Left ventricle myocardium inferior (tissue), 1 donor: ENCODE results near the gene XYLT1. TPM values are rescaled to one million over a fixed set of nuclear protein-coding genes. Genes with fewer than 3 reads are reported as not detected.

ENCODE experiments used
- DNase-seq: peaks from one replicate; pipeline ENCODE4 v3.0.0-alpha.2; 2020
- H3K27ac ChIP-seq: fragments of 200-600 bp; replicated peaks from 2 replicates; pipeline ENCODE4 v1.8.0; 2021
- H3K27me3 ChIP-seq: fragments of 200-600 bp; 2 replicates; pipeline ENCODE4 v1.8.0; 2021; ENCODE audit warnings: low read depth
- H3K36me3 ChIP-seq: fragments of 200-600 bp; 2 replicates; pipeline ENCODE4 v1.8.0; 2021
- H3K4me1 ChIP-seq: fragments of 200-600 bp; 2 replicates; pipeline ENCODE4 v1.8.0; 2021
- H3K4me3 ChIP-seq: fragments of 200-600 bp; 2 replicates; pipeline ENCODE4 v1.8.0; 2021; ENCODE audit warnings: mild to moderate bottlenecking, moderate library complexity
- H3K9me3 ChIP-seq: fragments of 200-600 bp; replicated peaks from 2 replicates; pipeline ENCODE4 v1.8.0; 2021
- CTCF ChIP-seq: fragments of 200-600 bp; IDR thresholded peaks from 2 replicates; pipeline ENCODE4 v1.8.0; 2021; ENCODE audit warnings: antibody characterized with exemption, mild to moderate bottlenecking, borderline replicate concordance
- intact Hi-C: fragments of 100-400 bp; cut with micrococcal nuclease; formaldehyde crosslinking; loops from one replicate; pipeline ENCODE4 v1.11.0; 2022
- total RNA-seq: library from RNA; stranded (reverse); fragmentation: NEBNext Ultra II Directional; extraction: Animal tissue kit (Norgen Biotek cat#: 25700); gene quantifications from one replicate; pipeline ENCODE4 v1.2.1, GENCODE V29; 2021
- donor health status: DM: no; HTN: yes; CAD: no; lungs with severe emphysema.

Gene XYLT1
- total RNA-seq, 1 donor from 2014 or later: 1.4 TPM

- Histone ChIP-seq H3K27ac (no peak overlapping the region), H3K4me1 (no peaks in the 10 kb centered on the region), H3K9me3 (no peaks in the 10 kb centered on the region), H3K36me3 (no peaks in the 10 kb centered on the region), H3K4me3 (no peak overlapping the region), H3K27me3 (no peaks in the 10 kb centered on the region)
- TF ChIP-seq CTCF: no peak
- no peak for DNase-seq
- intact Hi-C loops: no loop called here
Measured at GRCh38 chr16:17117906-17118577, 352.7 kb downstream of the XYLT1 start.

- DNase-seq: no peak
- H3K27me3 ChIP-seq: no peaks in the 10 kb centered on the region
- intact Hi-C loops: no loop called here
- no peaks in the 10 kb centered on the region for H3K36me3 ChIP-seq
- no peak for TF ChIP-seq CTCF
- no peaks in the 10 kb centered on the region for H3K9me3 ChIP-seq
- no peak overlapping the region for H3K4me3 ChIP-seq
- no peaks in the 10 kb centered on the region for H3K4me1 ChIP-seq
- H3K27ac ChIP-seq: no peak overlapping the region
Measured at GRCh38 chr16:17116595-17117322, 354.0 kb downstream of the XYLT1 start.

GRCh38 chr16:17109413-17109812 is 361.3 kb downstream of the XYLT1 start:
- no peak for DNase-seq
- intact Hi-C loops: no loop called here
- no peak for TF ChIP-seq CTCF
- peaks cover 27% of the 10 kb centered on the region for H3K27me3 ChIP-seq
- H3K4me1 ChIP-seq: no peaks in the 10 kb centered on the region
- no peak overlapping the region for H3K4me3 ChIP-seq
- H3K36me3 ChIP-seq: no peaks in the 10 kb centered on the region
- H3K9me3 ChIP-seq: no peaks in the 10 kb centered on the region
- H3K27ac ChIP-seq: no peak overlapping the region

- Histone ChIP-seq H3K27ac (no peak overlapping the region), H3K27me3 (peaks cover 35% of the 10 kb centered on the region), H3K4me3 (no peak overlapping the region), H3K36me3 (no peaks in the 10 kb centered on the region), H3K4me1 (no peaks in the 10 kb centered on the region), H3K9me3 (no peaks in the 10 kb centered on the region)
- no peak for DNase-seq
- no peak for TF ChIP-seq CTCF
- intact Hi-C loops: no loop called here
Measured at GRCh38 chr16:17108596-17108995, 362.2 kb downstream of the XYLT1 start.

- intact Hi-C loops: no loop called here
- H3K9me3 ChIP-seq: no peaks in the 10 kb centered on the region
- H3K27me3 ChIP-seq: peaks cover 42% of the 10 kb centered on the region
- H3K4me1 ChIP-seq: no peaks in the 10 kb centered on the region
- H3K36me3 ChIP-seq: no peaks in the 10 kb centered on the region
- no peak for DNase-seq
- TF ChIP-seq CTCF: no peak
- H3K4me3 ChIP-seq: no peak overlapping the region
- no peak overlapping the region for H3K27ac ChIP-seq
Measured at GRCh38 chr16:17107450-17107849, 363.3 kb downstream of the XYLT1 start.
